ENCODE data around the gene THSD4.

GRCh38 chr15:71352125-71352524 is 236.9 kb downstream of the THSD4 start:
- TF ChIP-seq CTCF (optimal IDR thresholded peaks at IDR 0.05 in 1 of 3, IDR thresholded peaks at IDR 0.05 in 1 of 3, conservative IDR thresholded peaks at IDR 0.05 in 1 of 3; ENCODE audit: extremely low read depth in 1 of 3, insufficient read depth in 2 of 3, low read length in 3 of 3), result no peak
- no peak for TF ChIP-seq EZH2 (IDR thresholded peaks at IDR 0.05; ENCODE audit: low read length)
